IMR-90 (cell line): Measurements from ENCODE around the gene ACTG2. TPM values are rescaled to one million over a fixed set of nuclear protein-coding genes. Genes with fewer than 3 reads are reported as not detected.

Source experiments
- ATAC-seq: fragments of 200-7000 bp; cut with Tn5 transposase; 2 replicates; pipeline ENCODE4 v1.9.1; 2020; ENCODE audit warnings: low read depth, mild to moderate bottlenecking, moderate library complexity
- BruUV-seq: library from RNA; stranded (reverse); fragments of 400-500 nt; replicated peaks from 2 replicates; lab custom pipeline; 2021; lab: Mats Ljungman, UMichigan
- CTCF ChIA-PET: fragments of 300-600 bp; formaldehyde crosslinking; extraction: SDS; loops from one replicate; lab custom pipeline; 2021; ENCODE audit warnings: antibody characterized with exemption; lab: Yijun Ruan, JAX
- POLR2A ChIA-PET: fragments of 300-600 bp; sonication (Branson Sonifier 250); formaldehyde crosslinking; loops from one replicate; lab custom pipeline; 2022; ENCODE audit warnings: antibody characterized with exemption; ENCODE audit not compliant: unreplicated experiment; lab: Charles Lee
- DNase-seq: peaks from one replicate; pipeline ENCODE4 v3.0.0; 2013
- H2AFZ ChIP-seq: replicated peaks from 2 replicates; pipeline ENCODE3; 2013; ENCODE audit warnings: low read length, mild to moderate bottlenecking; ENCODE audit not compliant: poor library complexity
- H2AK5ac ChIP-seq: 2 replicates; pipeline ENCODE4 v1.6.1; 2013; ENCODE audit warnings: low read depth, low read length, inconsistent platforms
- H2AK9ac ChIP-seq: replicated peaks from 2 replicates; pipeline ENCODE3; 2013; ENCODE audit warnings: mild to moderate bottlenecking, low read depth, low read length, moderate library complexity; ENCODE audit not compliant: poor library complexity
- H2BK120ac ChIP-seq: 2 replicates; pipeline ENCODE4 v1.6.1; 2013; ENCODE audit warnings: low read depth, low read length, inconsistent platforms
- H2BK15ac ChIP-seq: 3 replicates; pipeline ENCODE4 v1.6.1; 2013; ENCODE audit warnings: low read depth, low read length, inconsistent platforms
- H2BK20ac ChIP-seq: 2 replicates; pipeline ENCODE4 v1.6.1; 2013; ENCODE audit warnings: low read depth, mild to moderate bottlenecking, inconsistent platforms, low read length, moderate library complexity
- H2BK5ac ChIP-seq: 2 replicates; pipeline ENCODE4 v1.6.1; 2013; ENCODE audit warnings: mild to moderate bottlenecking, low read depth, low read length, inconsistent platforms; ENCODE audit not compliant: poor library complexity, severe bottlenecking
- H3K14ac ChIP-seq: replicated peaks from 2 replicates; pipeline ENCODE4 v1.6.1; 2013; ENCODE audit warnings: low read depth, low read length, inconsistent platforms
- H3K18ac ChIP-seq: 2 replicates; pipeline ENCODE4 v1.6.1; 2013; ENCODE audit warnings: low read depth, low read length, control low read depth
- H3K23ac ChIP-seq: 2 replicates; pipeline ENCODE4 v1.6.1; 2013; ENCODE audit warnings: low read depth, low read length, inconsistent platforms
- H3K27ac ChIP-seq: 2 replicates; pipeline ENCODE4 v1.5.1; 2013; ENCODE audit warnings: mild to moderate bottlenecking, control low read depth, low read length; ENCODE audit not compliant: insufficient read depth
- H3K27me3 ChIP-seq: 2 replicates; pipeline ENCODE4 v1.6.1; 2013; ENCODE audit warnings: low read length; ENCODE audit not compliant: control insufficient read depth, insufficient read depth
- H3K36me3 ChIP-seq: 2 replicates; pipeline ENCODE4 v1.6.1; 2013; ENCODE audit warnings: low read length, mixed read lengths; ENCODE audit not compliant: control insufficient read depth, insufficient read depth
- H3K4ac ChIP-seq: 2 replicates; pipeline ENCODE4 v1.6.1; 2013; ENCODE audit warnings: low read depth, low read length, inconsistent platforms
- H3K4me1 ChIP-seq: 2 replicates; pipeline ENCODE4 v1.6.1; 2013; ENCODE audit warnings: low read length, mixed read lengths; ENCODE audit not compliant: control insufficient read depth, insufficient read depth
- H3K4me2 ChIP-seq: 2 replicates; pipeline ENCODE4 v1.6.1; 2013; ENCODE audit warnings: low read depth, mild to moderate bottlenecking, control low read depth, low read length, moderate library complexity
- H3K4me3 ChIP-seq: 2 replicates; pipeline ENCODE4 v1.5.1; 2013; ENCODE audit warnings: low read depth, mild to moderate bottlenecking, control low read depth, low read length, moderate library complexity; ENCODE audit not compliant: insufficient read depth
- H3K56ac ChIP-seq: 2 replicates; pipeline ENCODE4 v1.6.1; 2013; ENCODE audit warnings: low read length, inconsistent platforms; ENCODE audit not compliant: insufficient read depth; ENCODE audit errors: extremely low read depth
- H3K79me1 ChIP-seq, 2 experiments: 2 replicates each; pipeline ENCODE4 v1.6.1; 2013; ENCODE audit warnings: low read length in 2 of 2, inconsistent platforms in 1 of 2, low read depth in 1 of 2
- H3K9ac ChIP-seq: 2 replicates; pipeline ENCODE4 v1.6.1; 2013; ENCODE audit warnings: low read depth, low read length, control low read depth
- H3K9me1 ChIP-seq: 2 replicates; pipeline ENCODE4 v1.6.1; 2013; ENCODE audit warnings: low read length, inconsistent platforms; ENCODE audit not compliant: insufficient read depth
- H3K9me3 ChIP-seq: 2 replicates; pipeline ENCODE4 v1.6.1; 2013; ENCODE audit warnings: low read length; ENCODE audit not compliant: control insufficient read depth, insufficient read depth
- H4K20me1 ChIP-seq: 2 replicates; pipeline ENCODE4 v1.6.1; 2013; ENCODE audit warnings: low read length, inconsistent platforms; ENCODE audit not compliant: insufficient read depth
- H4K5ac ChIP-seq: 2 replicates; pipeline ENCODE4 v1.6.1; 2013; ENCODE audit warnings: mild to moderate bottlenecking, low read depth, low read length, control low read depth
- H4K8ac ChIP-seq, 2 experiments: 2 replicates each; pipeline ENCODE4 v1.6.1; 2013; ENCODE audit warnings: low read depth in 2 of 2, low read length in 2 of 2, control low read depth in 1 of 2, inconsistent platforms in 1 of 2
- H4K91ac ChIP-seq: 2 replicates; pipeline ENCODE4 v1.6.1; 2013; ENCODE audit warnings: low read depth, low read length, inconsistent platforms; ENCODE audit not compliant: insufficient read depth
- CEBPB ChIP-seq: IDR thresholded peaks from 2 replicates; pipeline ENCODE4 v1.6.1; 2012; ENCODE audit warnings: low read depth, low read length, improper control_type of control experiment
- FOS ChIP-seq: fragments of 150-350 bp; IDR thresholded peaks from 2 replicates; pipeline ENCODE4 v1.6.1; 2016; ENCODE audit warnings: low read depth, low read length
- MAFK ChIP-seq: IDR thresholded peaks from 2 replicates; pipeline ENCODE4 v1.6.1; 2012; ENCODE audit warnings: low read depth, low read length, improper control_type of control experiment
- MAZ ChIP-seq: IDR thresholded peaks from 2 replicates; pipeline ENCODE4 v1.6.1; 2012; ENCODE audit warnings: low read depth, mild to moderate bottlenecking, low read length, improper control_type of control experiment, moderate library complexity, borderline replicate concordance
- NFE2L2 ChIP-seq: fragments of 150-350 bp; IDR thresholded peaks from 2 replicates; pipeline ENCODE4 v1.6.1; 2016; ENCODE audit warnings: low read depth, mild to moderate bottlenecking, low read length
- POLR2A ChIP-seq: IDR thresholded peaks from 2 replicates; pipeline ENCODE4 v1.6.1; 2012; ENCODE audit warnings: mild to moderate bottlenecking, low read depth, low read length
- RAD21 ChIP-seq: IDR thresholded peaks from 2 replicates; pipeline ENCODE4 v1.6.1; 2012; ENCODE audit warnings: low read length, improper control_type of control experiment
- RCOR1 ChIP-seq: IDR thresholded peaks from 2 replicates; pipeline ENCODE4 v1.6.1; 2012; ENCODE audit warnings: mild to moderate bottlenecking, low read length, improper control_type of control experiment; ENCODE audit not compliant: insufficient replicate concordance
- RFX5 ChIP-seq: IDR thresholded peaks from 2 replicates; pipeline ENCODE4 v1.8.0; 2012; ENCODE audit warnings: low read depth, mild to moderate bottlenecking, low read length, moderate library complexity
- WGBS, 2 experiments: methylation state at CpG; one replicate each; pipeline versions ENCODE4 v1.1.5 to v1.1.7; 2013; ENCODE audit warnings: missing lambda C conversion rate in 2 of 2; ENCODE audit not compliant: insufficient read length in 1 of 2; ENCODE audit errors: extremely low coverage in 2 of 2; 5-methylcytosine and 5-hydroxymethylcytosine counted together
- dilution Hi-C: fragments of 300-500 bp; cut with HindIII; formaldehyde crosslinking; loops from one replicate; pipeline ENCODE4 v1.14.3; 2018; ENCODE audit warnings: low sequenced_read_pairs; ENCODE audit not compliant: unreplicated experiment
- in situ Hi-C: fragments of 300-500 bp; cut with MboI; formaldehyde crosslinking; loops from 3 replicates; pipeline ENCODE4 v1.14.3; 2019; ENCODE audit warnings: low sequenced_read_pairs, inconsistent platforms, mixed read lengths
- intact Hi-C: fragments of 100-400 bp; cut with micrococcal nuclease; formaldehyde crosslinking; loops from 2 replicates; pipeline ENCODE4 v1.10.0; 2022
- polyA plus RNA-seq, 3 experiments: library from polyadenylated mRNA; depleted of rRNA; stranded (reverse); fragments of >200 nt; gene quantifications; 2 replicates each; pipeline ENCODE4 v1.2.3, GENCODE V29; 2012; ENCODE audit warnings: low replicate concordance in 1 of 3
- total RNA-seq: library from RNA; depleted of rRNA; stranded (reverse); fragments of >200 nt; gene quantifications from 2 replicates; pipeline ENCODE4 v1.2.3, GENCODE V29; 2012
- TF ChIP-seq, protein P1 (sequence below): fragments of 150-350 bp; IDR thresholded peaks from 2 replicates; pipeline ENCODE4 v1.6.1; 2017; ENCODE audit warnings: mild to moderate bottlenecking, antibody characterized with exemption, low read length, low read depth
- TF ChIP-seq, protein P2 (sequence below): fragments of 150-350 bp; IDR thresholded peaks from 2 replicates; pipeline ENCODE4 v1.6.1; 2016; ENCODE audit warnings: low read depth, mild to moderate bottlenecking, low read length, moderate library complexity, borderline replicate concordance

The ACTG2 gene
- total and polyA plus RNA-seq, 2 of the 4 experiments (the other 2 are of a cell fraction) = 523 to 899 TPM

DNA sequence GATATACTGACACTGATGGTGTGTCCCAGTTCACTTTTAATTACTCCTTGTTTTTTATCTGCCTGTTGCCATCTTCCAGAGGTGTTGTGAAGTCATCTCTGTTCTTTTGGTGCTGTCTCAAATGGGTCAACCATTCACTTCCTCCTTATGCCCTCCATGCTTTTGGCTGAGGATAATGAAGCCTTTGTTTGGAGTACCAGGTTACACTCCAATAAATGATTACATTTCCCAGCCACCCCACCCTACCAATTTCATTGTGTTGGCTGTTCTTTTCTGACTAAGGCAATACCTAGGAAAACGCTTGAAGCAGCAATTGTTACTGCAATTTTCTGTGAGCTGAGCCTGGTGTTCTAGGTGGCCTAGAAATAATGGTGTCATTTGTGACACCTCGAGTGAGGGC lies 29.8 kb upstream of the ACTG2 start (continued):
- TF ChIP-seq RAD21 = no peak
- TF ChIP-seq, protein P1, sequence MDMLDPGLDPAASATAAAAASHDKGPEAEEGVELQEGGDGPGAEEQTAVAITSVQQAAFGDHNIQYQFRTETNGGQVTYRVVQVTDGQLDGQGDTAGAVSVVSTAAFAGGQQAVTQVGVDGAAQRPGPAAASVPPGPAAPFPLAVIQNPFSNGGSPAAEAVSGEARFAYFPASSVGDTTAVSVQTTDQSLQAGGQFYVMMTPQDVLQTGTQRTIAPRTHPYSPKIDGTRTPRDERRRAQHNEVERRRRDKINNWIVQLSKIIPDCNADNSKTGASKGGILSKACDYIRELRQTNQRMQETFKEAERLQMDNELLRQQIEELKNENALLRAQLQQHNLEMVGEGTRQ = no peak
- no peak for TF ChIP-seq RFX5

DNA sequence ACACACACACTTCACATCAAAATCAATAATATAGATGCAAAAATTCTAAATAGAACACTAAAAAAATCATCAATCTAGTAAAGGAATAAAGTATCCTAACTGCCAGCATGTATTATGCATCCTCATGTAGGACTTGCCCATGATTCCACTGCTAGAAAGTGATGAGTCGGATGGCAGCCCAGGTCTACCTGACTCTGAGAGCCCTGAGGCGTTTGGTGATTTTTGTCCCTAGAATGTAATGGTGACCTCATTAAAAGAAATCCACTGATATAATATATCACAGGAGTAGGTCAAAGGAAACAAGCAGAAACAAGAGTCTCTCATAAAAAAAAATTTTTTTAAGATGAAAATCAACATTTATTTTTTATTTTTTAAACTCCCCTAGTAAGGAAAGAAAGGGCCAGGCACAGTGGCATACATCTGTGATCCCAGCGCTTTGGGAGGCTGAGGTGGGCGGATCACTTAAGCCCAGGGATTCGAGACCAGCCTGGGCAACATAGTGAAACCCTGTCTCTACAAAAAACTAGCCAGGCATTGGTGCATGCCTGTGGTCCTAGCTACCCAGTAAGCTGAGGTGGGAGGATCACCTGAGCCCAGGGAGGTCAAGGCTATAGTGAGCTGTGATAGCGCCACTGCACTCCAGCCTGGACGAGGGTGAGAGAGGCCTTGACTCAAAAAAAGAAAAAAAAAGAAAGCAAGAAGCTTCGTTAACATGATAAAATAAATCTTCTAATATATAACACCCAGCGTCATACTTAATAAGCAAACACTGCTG lies 24.4 kb upstream of the ACTG2 start:
- H3K36me3 ChIP-seq = peaks cover 11% of the 10 kb centered on the region
- no peak overlapping the region for H3K4me2 ChIP-seq
- no peak overlapping the region for H3K9ac ChIP-seq
- intact Hi-C loops = no loop called here
- ATAC-seq (no peak), DNase-seq (no peak)
- H4K5ac ChIP-seq = no peak overlapping the region
- no peak overlapping the region for H3K14ac ChIP-seq
- CTCF ChIA-PET = no interaction called here
- dilution Hi-C loops = no loop called here
- no peak overlapping the region for H3K23ac ChIP-seq
- H3K4me1 ChIP-seq = peaks cover 2% of the 10 kb centered on the region; the same call in 1 of the 2 replicates
- H3K18ac ChIP-seq = no peak overlapping the region
- BruUV-seq = no TSS peak
- 100% methylated on average over 1 of the region's 9 CpGs; no CpG with 5 or more reads in 1 of the 2 experiments for WGBS, 2 experiments
- no peak overlapping the region for H2BK20ac ChIP-seq
- no peak overlapping the region for H4K8ac ChIP-seq
- H3K4ac ChIP-seq = no peak overlapping the region
- H2AFZ ChIP-seq = no peak overlapping the region
- no peak overlapping the region for H2AK5ac ChIP-seq
- H4K91ac ChIP-seq = no peak overlapping the region
- no peak overlapping the region for H2AK9ac ChIP-seq
- no peak overlapping the region for H2BK5ac ChIP-seq
- no peaks in the 10 kb centered on the region for H3K79me1 ChIP-seq
- H2BK120ac ChIP-seq = no peak overlapping the region
- no peak overlapping the region for H3K27ac ChIP-seq
- no peak overlapping the region for H3K4me3 ChIP-seq
- peaks cover 10% of the 10 kb centered on the region; the same call in 1 of the 2 replicates for H3K9me1 ChIP-seq
- no peak overlapping the region for H3K56ac ChIP-seq
- H4K20me1 ChIP-seq = no peaks in the 10 kb centered on the region
- no peaks in the 10 kb centered on the region for H3K9me3 ChIP-seq
- POLR2A ChIA-PET = no interaction called here
- H3K27me3 ChIP-seq = no peaks in the 10 kb centered on the region
- H2BK15ac ChIP-seq = no peak overlapping the region
- in situ Hi-C loops = no loop called here
- no peak for TF ChIP-seq FOS
- TF ChIP-seq MAZ = no peak
- TF ChIP-seq POLR2A = no peak
- TF ChIP-seq, protein P1 = no peak
- TF ChIP-seq, protein P2, sequence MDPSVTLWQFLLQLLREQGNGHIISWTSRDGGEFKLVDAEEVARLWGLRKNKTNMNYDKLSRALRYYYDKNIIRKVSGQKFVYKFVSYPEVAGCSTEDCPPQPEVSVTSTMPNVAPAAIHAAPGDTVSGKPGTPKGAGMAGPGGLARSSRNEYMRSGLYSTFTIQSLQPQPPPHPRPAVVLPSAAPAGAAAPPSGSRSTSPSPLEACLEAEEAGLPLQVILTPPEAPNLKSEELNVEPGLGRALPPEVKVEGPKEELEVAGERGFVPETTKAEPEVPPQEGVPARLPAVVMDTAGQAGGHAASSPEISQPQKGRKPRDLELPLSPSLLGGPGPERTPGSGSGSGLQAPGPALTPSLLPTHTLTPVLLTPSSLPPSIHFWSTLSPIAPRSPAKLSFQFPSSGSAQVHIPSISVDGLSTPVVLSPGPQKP = no peak
- no peak for TF ChIP-seq CEBPB
- no peak for TF ChIP-seq RCOR1
- no peak for TF ChIP-seq NFE2L2
- TF ChIP-seq MAFK = no peak
